ENCODE results near the gene ARID1A.

The ARID1A gene

GRCh38 chr1:26824731-26825130 is 128.9 kb downstream of the ARID1A start:
- TF ChIP-seq JUND (IDR thresholded peaks at IDR 0.05; ENCODE audit: low read depth): no peak
- in situ Hi-C loops (cut with HindIII; ENCODE audit: low pct_unique_long_range_greater_than_20kb, low sequenced_read_pairs): no loop called here
- peak in 1 of 2 experiments; percentile 83 for DNase-seq (ENCODE audit: low read depth in 1 of 2, low spot score in 1 of 2)

DNA sequence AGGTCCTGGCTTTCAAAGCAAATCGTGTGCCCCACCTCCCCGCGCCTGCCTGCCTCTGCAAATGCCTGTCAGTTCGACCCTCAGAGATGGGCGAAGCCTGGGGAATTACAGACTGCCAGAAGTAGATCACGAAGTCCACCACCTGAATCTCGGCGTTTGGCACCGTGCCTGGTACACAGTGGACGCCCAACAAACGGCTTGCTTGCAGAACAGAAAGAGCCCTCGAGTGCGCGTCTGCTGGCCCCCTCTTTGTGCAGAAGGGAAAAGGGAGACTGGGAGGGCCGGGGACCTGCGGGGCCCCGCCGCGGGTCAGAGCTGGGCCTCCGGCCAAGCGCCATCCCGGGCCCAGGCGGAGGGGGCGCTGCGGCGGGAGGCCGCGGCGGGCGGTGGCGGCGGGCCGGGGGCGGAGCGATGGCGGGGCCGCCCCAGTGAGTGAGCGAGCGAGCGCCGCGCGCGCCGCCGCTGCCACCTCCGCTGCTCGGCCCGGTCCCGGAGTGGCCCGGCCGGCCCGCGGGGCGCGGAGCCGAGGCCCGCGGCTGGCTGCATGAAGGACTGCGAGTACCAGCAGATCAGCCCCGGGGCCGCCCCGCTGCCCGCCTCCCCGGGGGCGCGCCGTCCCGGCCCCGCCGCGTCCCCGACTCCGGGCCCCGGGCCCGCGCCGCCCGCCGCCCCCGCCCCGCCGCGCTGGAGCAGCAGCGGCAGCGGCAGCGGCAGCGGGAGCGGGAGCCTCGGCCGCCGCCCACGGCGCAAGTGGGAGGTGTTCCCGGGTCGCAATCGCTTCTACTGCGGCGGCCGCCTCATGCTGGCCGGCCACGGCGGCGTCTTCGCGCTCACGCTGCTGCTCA is 130.7 kb downstream of the ARID1A start, which contains the start of gene ZDHHC18:
TSS of gene ZDHHC18 (plus strand) at position 428 of the 845 bp plus-strand sequence. CDS start at position 545, 117 bp downstream.
- in situ Hi-C loops (cut with HindIII; ENCODE audit: low pct_unique_long_range_greater_than_20kb, low sequenced_read_pairs): no loop called here
- TF ChIP-seq JUND (IDR thresholded peaks at IDR 0.05; ENCODE audit: low read depth): no peak
- peak; percentile 56 to 59 for DNase-seq (ENCODE audit: low read depth in 1 of 2, low spot score in 1 of 2)

DNA sequence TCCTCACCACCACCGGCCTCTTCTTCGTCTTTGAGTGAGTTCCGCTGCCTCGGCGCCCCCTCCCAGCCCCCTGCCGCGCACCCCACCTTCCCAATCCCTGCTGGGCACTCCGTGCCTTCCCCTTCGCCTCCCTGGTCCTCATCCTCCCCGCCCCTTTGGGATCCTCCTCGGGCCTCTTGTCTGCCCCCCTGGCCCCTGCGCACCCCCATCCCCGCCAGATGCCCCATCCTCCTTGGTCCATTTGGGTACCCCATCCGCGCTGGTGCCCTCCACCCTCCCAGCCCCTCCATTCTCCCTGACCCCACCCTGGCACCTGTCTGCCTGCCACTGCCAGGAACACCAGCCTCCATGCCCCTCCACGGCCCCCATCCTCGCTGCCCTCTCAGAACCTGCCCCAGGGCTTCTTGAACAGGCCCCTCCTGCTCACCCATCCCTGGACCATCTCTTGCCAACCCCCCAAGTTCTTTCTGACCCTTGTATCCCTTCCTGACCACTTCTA is 131.3 kb downstream of the ARID1A start:
- no peak for DNase-seq (ENCODE audit: low read depth in 1 of 2, low spot score in 1 of 2)
- no peak for TF ChIP-seq JUND (IDR thresholded peaks at IDR 0.05; ENCODE audit: low read depth)
- in situ Hi-C loops (cut with HindIII; ENCODE audit: low pct_unique_long_range_greater_than_20kb, low sequenced_read_pairs): no loop called here

- no peak for DNase-seq (ENCODE audit: low read depth in 1 of 2, low spot score in 1 of 2)
- no peak for TF ChIP-seq JUND (IDR thresholded peaks at IDR 0.05; ENCODE audit: low read depth)
- in situ Hi-C loops (cut with HindIII; ENCODE audit: low pct_unique_long_range_greater_than_20kb, low sequenced_read_pairs): no loop called here
Measured at GRCh38 chr1:26827663-26828062, 131.8 kb downstream of the ARID1A start.

DNA sequence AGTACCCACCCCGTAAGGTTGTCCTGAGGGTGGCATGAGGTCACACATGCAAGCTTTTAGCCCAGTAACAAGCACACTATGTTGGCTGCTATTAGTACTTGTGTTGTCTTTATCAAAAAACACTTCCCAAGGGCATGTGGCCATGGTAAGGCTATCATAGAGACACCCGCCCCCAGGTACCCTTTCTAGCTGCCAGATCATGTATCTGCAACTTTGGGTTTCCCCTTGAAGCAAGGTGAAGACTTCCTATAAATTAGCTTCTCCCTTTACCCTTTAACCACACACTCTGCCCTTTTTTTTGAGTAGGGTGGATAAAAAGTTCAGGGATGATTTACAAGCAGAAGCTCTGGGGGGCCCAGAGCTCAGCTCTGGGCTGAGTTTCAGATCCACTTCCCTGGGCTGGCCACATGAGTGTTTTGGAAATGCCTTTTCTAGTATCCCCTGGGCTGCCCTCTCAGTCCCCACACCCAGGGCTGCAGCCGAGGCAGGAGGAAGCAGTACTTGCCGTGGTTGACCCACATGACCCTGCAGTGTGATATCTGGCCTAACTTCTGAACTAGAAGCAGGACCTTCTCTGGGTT is 132.7 kb downstream of the ARID1A start:
- DNase-seq (ENCODE audit: low read depth in 1 of 2, low spot score in 1 of 2): no peak
- TF ChIP-seq JUND (IDR thresholded peaks at IDR 0.05; ENCODE audit: low read depth): no peak
- in situ Hi-C loops (cut with HindIII; ENCODE audit: low pct_unique_long_range_greater_than_20kb, low sequenced_read_pairs): no loop called here

DNA sequence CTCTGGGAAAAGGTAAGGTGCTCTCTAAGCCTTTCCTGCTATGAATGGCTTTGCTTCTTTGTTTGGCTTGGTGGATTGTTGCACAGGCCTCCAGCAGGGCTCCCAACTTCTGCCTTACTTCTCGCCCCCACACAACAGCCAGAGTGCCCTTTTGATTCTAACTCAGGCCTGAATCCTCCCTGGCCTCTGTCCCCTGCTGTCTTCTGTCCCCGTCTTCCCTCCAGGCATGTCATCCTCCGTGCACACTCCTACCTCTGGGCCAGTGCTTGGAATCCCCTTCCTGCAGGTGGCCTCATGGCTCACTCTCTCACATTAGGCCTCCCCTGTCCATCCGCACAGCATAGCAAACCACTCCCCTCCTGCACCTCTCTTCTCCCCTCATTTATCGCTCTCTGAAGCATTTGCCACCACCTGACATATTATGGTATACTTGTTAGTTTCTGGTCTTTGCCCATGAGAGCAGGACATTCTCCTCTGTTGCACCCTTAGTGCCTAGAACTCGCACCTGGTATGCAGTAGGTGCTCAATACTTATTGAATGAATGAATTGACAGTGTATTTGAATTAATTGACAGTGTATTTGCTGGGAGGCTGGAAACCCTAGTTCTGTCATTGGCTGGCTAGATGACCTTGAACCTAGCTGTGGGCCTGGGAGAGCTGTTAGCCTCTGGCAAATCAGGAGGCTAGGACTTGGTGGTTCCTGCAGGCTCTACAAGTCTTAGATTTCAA is 133.5 kb downstream of the ARID1A start:
- in situ Hi-C loops (cut with HindIII; ENCODE audit: low pct_unique_long_range_greater_than_20kb, low sequenced_read_pairs): no loop called here
- no peak for TF ChIP-seq JUND (IDR thresholded peaks at IDR 0.05; ENCODE audit: low read depth)
- DNase-seq (ENCODE audit: low read depth in 1 of 2, low spot score in 1 of 2): no peak

GRCh38 chr1:26831059-26831458 is 135.2 kb downstream of the ARID1A start:
- in situ Hi-C loops (cut with HindIII; ENCODE audit: low pct_unique_long_range_greater_than_20kb, low sequenced_read_pairs): no loop called here
- no peak for DNase-seq (ENCODE audit: low read depth in 1 of 2, low spot score in 1 of 2)
- TF ChIP-seq JUND (IDR thresholded peaks at IDR 0.05; ENCODE audit: low read depth): no peak

Measured in T47D (cell line).